Hematopoietic multipotent progenitor cell treated with erythropoietin and hydrocortisone succinate and interleukin-3 and kit ligand, for 17 days (in vitro differentiated cells): ENCODE measurements around the gene AQR.
"Not testable (repeated sequence)": the region's sequence is repeated elsewhere in the genome, so short reads cannot be mapped to it uniquely, and the experiment has no call there.

Experiments
- DNase-seq: peaks from one replicate; pipeline ENCODE4 v3.0.0-alpha.2; 2015; ENCODE audit warnings: low spot score

The AQR gene

DNA sequence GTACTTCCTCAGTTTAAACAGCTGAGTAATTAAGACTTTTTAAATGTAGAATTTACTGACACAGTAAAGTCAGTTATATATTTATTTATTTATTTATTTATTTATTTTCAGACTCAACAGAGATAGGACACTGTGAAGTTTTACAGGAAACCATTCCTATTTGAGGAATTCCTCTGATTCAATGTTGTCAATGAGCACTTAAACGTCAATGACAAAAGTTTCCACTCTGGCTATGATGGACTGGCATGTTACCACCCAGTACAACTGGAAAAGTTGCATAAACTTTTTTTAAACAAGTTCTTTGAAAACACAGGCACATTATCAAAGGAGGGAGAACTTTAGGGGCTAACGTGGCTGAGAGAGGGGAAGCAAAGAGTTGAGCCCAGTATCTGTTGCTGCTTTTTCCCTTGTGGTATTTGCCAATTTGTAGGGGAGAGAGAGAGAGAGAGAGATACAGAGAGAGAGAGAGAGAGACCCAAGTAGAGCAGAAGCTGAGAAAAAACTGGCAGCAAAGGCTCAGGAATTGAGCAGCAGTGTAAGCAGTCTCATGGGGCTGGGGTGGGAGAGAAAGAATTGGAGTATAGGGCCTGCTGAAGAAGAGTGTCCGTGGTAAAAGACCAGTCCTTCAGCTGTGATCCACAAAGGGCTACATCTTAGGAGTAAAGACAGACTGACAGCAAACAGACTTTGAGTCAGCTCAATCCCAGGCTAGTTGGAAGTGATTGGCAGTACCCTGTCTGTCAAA is 155.9 kb downstream of the AQR start:
- DNase-seq, result no peak

DNA sequence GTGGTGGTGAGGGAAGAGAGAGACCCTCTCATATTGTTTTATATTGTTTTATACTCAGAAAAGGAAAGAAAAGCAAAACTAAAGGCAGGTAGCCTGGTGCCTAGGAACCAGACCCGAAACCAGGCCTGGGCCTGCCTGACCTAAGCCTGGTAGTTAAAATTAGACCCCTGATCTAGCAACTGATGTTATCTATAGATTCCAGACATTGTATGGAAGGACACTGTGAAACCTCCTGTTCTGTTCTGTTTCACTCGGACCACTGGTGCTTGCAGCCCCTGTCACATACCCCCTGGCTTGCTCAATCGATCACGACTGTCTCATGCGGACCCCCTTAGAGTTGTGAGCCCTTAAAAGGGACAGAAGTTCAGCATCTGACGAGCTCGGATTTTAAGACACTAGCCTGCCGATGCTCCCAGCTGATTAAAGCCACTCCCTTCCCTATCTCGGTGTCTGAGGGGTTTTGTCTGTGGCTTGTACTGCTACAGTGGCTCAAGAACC is 156.6 kb downstream of the AQR start:
- not testable (repeated sequence) for DNase-seq

GRCh38 chr15:34812369-34812768 is 157.2 kb downstream of the AQR start:
- DNase-seq, result no peak

GRCh38 chr15:34810443-34811129 is 159.0 kb downstream of the AQR start:
- no peak for DNase-seq

DNA sequence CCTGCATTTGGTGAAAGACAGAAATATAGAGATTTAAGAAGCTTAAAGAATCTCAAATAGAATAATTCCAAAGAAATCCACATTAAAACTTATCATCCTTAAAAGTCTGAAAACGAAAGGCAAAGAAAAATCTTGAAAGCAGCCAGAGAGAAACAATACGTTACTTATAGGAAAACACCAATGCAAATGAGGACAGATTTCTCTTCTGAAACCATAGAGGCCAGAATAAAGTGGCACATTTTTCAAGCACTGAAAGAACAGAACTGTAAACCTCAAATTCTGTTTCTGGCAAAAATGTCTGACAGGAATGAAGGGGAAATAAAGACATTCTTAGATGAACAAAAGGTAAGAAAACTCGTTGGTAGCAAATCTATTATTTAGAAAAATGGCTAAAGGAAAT is 160.4 kb downstream of the AQR start:
- DNase-seq, result no peak

- DNase-seq, result no peak
Measured at GRCh38 chr15:34808016-34808415, 161.5 kb downstream of the AQR start.

DNA sequence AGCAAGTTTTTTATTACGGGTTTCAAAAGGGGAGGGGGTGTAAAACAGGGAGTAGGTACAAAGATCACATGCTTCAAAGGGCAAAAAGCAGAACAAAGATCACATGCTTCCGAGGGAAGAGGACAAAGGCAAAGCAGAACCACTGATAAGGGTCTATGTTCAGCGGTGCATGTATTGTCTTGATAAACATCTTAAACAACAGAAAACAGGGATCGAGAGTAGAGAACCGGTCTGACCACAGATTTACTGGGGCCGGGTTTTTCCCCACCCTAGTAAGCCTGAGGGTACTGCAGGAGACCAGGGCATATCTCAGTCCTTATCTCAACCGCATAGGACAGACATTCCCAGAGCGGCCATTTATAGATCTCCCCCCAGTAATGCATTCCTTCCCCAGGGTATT is 162.3 kb downstream of the AQR start:
- not testable (repeated sequence) for DNase-seq

DNA sequence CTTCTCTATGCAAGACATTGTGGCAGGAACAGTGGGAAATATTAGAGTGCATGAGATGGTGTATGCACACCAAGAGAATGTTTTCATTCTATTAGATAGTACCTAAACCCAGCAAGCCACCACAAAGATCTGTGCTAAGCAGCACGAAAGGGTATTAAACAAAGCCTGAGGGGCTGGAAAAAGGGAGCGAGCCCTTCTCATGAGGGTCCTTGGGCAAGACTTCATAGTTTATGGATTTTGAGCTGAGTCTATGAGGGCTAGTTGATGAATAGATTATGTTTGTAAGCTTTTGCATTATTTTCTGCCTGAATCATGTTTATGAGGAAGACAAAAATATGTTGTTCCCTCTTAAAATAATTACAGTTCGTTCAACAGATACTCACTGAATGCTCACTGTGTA is 164.8 kb downstream of the AQR start:
- no peak for DNase-seq

DNA sequence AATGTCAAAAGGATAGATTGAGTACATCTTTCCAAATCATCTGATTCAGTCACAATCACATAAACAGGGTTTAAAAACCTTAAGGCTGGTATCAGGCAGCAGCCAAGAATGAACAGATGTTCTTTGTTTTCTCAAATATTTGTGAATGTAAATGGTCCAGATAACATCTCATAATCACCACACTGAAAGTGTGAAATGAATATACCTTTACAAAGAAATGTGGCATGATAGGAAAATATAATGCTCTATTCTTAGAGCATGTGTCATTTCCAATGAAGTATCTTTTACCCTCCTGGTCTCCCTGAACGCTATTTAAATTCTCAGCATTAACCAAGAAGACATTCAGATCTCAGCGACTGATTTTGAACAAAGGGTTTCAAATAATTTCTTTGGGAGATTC is 165.4 kb downstream of the AQR start:
- no peak for DNase-seq

DNA sequence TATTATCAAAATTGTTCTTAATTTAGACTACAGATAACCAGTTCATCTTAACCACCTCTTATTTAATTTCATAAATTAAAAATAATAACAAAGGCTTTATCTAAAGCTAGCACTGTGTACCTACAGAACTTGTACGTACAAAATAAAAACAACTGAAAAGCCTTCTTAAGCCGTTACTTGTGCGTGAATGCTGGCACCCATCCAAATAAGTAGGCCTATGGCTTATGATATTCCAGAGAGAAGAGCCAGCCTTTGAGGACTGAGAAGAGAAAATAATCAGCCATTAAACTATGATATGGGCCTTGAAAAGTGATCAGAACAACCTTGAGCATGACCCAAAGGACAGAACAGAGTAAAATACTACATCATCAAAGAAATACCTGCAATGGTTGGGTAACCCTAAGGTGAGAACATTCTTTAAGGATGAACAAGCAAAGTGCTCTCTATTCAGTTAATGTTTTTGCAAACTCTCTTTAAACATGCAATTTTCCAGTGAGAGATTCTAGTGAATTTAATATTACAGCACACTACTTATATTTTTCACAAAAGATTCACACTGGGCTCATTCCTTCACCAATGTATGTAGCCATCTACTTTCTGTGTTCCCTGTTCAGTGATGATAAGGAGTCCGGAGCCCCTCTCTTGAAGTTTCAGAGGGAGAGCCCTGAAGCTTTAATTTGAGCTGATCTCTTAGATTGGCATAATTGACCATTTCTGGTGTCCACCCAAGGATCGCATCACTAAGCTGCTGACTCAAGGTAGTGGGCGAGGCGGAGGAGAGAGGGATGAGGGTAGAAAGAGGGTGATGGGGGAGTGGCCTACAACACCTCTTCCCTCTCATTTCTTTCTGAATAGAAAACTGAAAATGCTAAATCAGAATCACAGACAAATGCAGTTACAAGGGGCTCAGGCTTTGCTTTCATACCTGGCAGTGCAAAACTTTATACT is 166.5 kb downstream of the AQR start:
- DNase-seq, result no peak

- DNase-seq, result no peak
Measured at GRCh38 chr15:34802371-34802770, 167.2 kb downstream of the AQR start.
